Colonic mucosa (tissue), 4 donors: ENCODE data around the gene GPATCH2L. TPM values are rescaled to one million over a fixed set of nuclear protein-coding genes. Genes with fewer than 3 reads are reported as not detected.

Experiments
- DNase-seq: peaks from one replicate; pipeline ENCODE4 v3.0.0-alpha.2; 2020
- H3K27ac ChIP-seq: fragments of 200-600 bp; one replicate; pipeline ENCODE4 v1.8.0; 2021
- H3K27me3 ChIP-seq: fragments of 200-600 bp; one replicate; pipeline ENCODE4 v1.8.0; 2021
- H3K36me3 ChIP-seq: fragments of 200-600 bp; one replicate; pipeline ENCODE4 v1.8.0; 2021
- H3K4me1 ChIP-seq: fragments of 200-600 bp; one replicate; pipeline ENCODE4 v1.8.0; 2021; ENCODE audit warnings: mild to moderate bottlenecking
- H3K4me3 ChIP-seq: fragments of 200-600 bp; one replicate; pipeline ENCODE4 v1.8.0; 2021
- H3K9ac ChIP-seq, 2 donors: one replicate each; pipeline ENCODE4 v1.7.0; 2013; ENCODE audit warnings: control low read depth in 2 of 2, low read depth in 2 of 2, low read length in 2 of 2
- H3K9me3 ChIP-seq: fragments of 200-600 bp; one replicate; pipeline ENCODE4 v1.8.0; 2021
- intact Hi-C: fragments of 100-400 bp; cut with DNase I; formaldehyde crosslinking; loops from one replicate; pipeline ENCODE4 v1.14.1; 2022
- total RNA-seq, 2 donors: library from RNA; stranded (reverse); fragmentation: NEBNext Ultra II Directional in 1 of 2; extraction: Animal tissue kit (Norgen Biotek cat#: 25700) in 1 of 2; gene quantifications; one replicate each; pipeline ENCODE4 v1.2.1, GENCODE V29; 2021
- TF ChIP-seq, protein P1 (sequence below): fragments of 200-600 bp; IDR thresholded peaks from one replicate; pipeline ENCODE4 v1.8.0; 2022; ENCODE audit warnings: antibody characterized with exemption, mild to moderate bottlenecking
- donor health status: healthy.
- donor health status: DM: no; HTN: no; CAD: no.
- donor health status: DM: no; HTN: no; CAD: no.

Gene GPATCH2L
- total RNA-seq, 2 donors from 2014 or later = 33.7 to 34.7 TPM

DNA sequence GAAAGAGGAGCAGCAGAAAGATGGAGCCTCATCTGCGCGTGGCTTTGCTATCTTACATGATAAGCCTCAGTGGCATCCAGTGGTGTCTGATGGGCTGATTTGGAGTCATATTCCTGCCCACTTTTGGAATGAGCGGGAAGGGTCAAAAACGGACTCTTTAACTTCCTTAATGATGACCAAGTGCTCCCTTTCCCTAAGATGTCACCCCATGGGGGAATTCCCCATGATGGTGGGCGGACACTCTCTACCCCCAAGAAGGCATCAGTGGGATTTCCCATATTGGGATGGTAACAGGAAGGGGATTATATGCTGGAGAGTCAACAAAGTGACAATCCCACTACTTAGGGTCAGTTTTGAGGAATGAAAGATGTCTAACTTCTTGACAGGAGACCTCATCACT, 110.9 kb downstream of the GPATCH2L start:
- H3K9me3 ChIP-seq = no peaks in the 10 kb centered on the region
- no peaks in the 10 kb centered on the region for H3K27me3 ChIP-seq
- H3K27ac ChIP-seq = no peak overlapping the region
- H3K9ac ChIP-seq = no peak overlapping the region
- TF ChIP-seq, protein P1, sequence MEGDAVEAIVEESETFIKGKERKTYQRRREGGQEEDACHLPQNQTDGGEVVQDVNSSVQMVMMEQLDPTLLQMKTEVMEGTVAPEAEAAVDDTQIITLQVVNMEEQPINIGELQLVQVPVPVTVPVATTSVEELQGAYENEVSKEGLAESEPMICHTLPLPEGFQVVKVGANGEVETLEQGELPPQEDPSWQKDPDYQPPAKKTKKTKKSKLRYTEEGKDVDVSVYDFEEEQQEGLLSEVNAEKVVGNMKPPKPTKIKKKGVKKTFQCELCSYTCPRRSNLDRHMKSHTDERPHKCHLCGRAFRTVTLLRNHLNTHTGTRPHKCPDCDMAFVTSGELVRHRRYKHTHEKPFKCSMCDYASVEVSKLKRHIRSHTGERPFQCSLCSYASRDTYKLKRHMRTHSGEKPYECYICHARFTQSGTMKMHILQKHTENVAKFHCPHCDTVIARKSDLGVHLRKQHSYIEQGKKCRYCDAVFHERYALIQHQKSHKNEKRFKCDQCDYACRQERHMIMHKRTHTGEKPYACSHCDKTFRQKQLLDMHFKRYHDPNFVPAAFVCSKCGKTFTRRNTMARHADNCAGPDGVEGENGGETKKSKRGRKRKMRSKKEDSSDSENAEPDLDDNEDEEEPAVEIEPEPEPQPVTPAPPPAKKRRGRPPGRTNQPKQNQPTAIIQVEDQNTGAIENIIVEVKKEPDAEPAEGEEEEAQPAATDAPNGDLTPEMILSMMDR = no peak
- no peaks in the 10 kb centered on the region for H3K36me3 ChIP-seq
- intact Hi-C loops = no loop called here
- DNase-seq = no peak
- H3K4me3 ChIP-seq = no peak overlapping the region
- H3K4me1 ChIP-seq = no peaks in the 10 kb centered on the region

Other genes starting within 250 kb of the GPATCH2L start
- 1 to 10 TPM; 3.9 to 6.5 TPM for gene TGFB3, start 169.9 kb upstream of the GPATCH2L start, total RNA-seq
- 10 to 100 TPM; 26.5 to 26.6 TPM for gene IFT43, start 166.2 kb upstream of the GPATCH2L start, total RNA-seq
- gene ESRRB, start 224.2 kb downstream of the GPATCH2L start, total RNA-seq = under 1 TPM; 0.10 to 0.21 TPM